Rectal smooth muscle tissue (tissue), 1 donor: Measurements from ENCODE around the gene RIMS4.

Experiments used
- H3K27ac ChIP-seq: one replicate; pipeline ENCODE4 v1.7.0; 2013; ENCODE audit warnings: low read depth, low read length, inconsistent platforms
- H3K27me3 ChIP-seq: one replicate; pipeline ENCODE4 v1.7.0; 2013; ENCODE audit warnings: low read length; ENCODE audit not compliant: control insufficient read depth, insufficient read depth
- H3K36me3 ChIP-seq: one replicate; pipeline ENCODE4 v1.7.0; 2013; ENCODE audit warnings: low read length; ENCODE audit not compliant: control insufficient read depth, insufficient read depth
- H3K4me1 ChIP-seq: one replicate; pipeline ENCODE4 v1.7.0; 2013; ENCODE audit warnings: low read length; ENCODE audit not compliant: control insufficient read depth, insufficient read depth
- H3K4me3 ChIP-seq: one replicate; pipeline ENCODE4 v1.7.0; 2013; ENCODE audit warnings: low read length
- H3K9ac ChIP-seq: one replicate; pipeline ENCODE4 v1.7.0; 2013; ENCODE audit warnings: low read length

Gene RIMS4

GRCh38 chr20:44702776-44703175, 107.6 kb downstream of the RIMS4 start:
- H3K36me3 ChIP-seq: no peaks in the 10 kb centered on the region
- no peak overlapping the region for H3K9ac ChIP-seq
- no peaks in the 10 kb centered on the region for H3K27me3 ChIP-seq
- no peak overlapping the region for H3K4me3 ChIP-seq
- no peaks in the 10 kb centered on the region for H3K4me1 ChIP-seq
- H3K27ac ChIP-seq: no peak overlapping the region

- H3K27me3 ChIP-seq: no peaks in the 10 kb centered on the region
- H3K27ac ChIP-seq: no peak overlapping the region
- H3K4me1 ChIP-seq: no peaks in the 10 kb centered on the region
- no peak overlapping the region for H3K4me3 ChIP-seq
- H3K36me3 ChIP-seq: no peaks in the 10 kb centered on the region
- H3K9ac ChIP-seq: no peak overlapping the region
Measured at GRCh38 chr20:44701858-44702256, 108.5 kb downstream of the RIMS4 start.
